B cell (primary cell): Measurements from ENCODE around the gene CAPN3. TPM values are rescaled to one million over a fixed set of nuclear protein-coding genes. Genes with fewer than 3 reads are reported as not detected.

ENCODE experiments used
- ATAC-seq: fragments of 200-7000 bp; cut with Tn5 transposase; one replicate; pipeline ENCODE4 v1.10.0; 2021; ENCODE audit warnings: low read depth, mild to moderate bottlenecking, moderate number of reproducible peaks, moderate library complexity
- CTCF ChIA-PET: fragments of 350-600 bp; sonication (Branson Sonifier 250); formaldehyde crosslinking; loops from one replicate; lab custom pipeline; 2021; ENCODE audit warnings: antibody characterized with exemption, inconsistent platforms; lab: Charles Lee
- POLR2A ChIA-PET: fragments of 350-600 bp; sonication (Branson Sonifier 250); formaldehyde crosslinking; loops from one replicate; lab custom pipeline; 2021; ENCODE audit warnings: antibody characterized with exemption; lab: Charles Lee
- DNase-seq: peaks from one replicate; pipeline ENCODE4 v3.0.0; 2013
- H2AFZ ChIP-seq: 2 replicates; pipeline ENCODE4 v1.6.1; 2012; ENCODE audit warnings: mild to moderate bottlenecking, low read depth, low read length; ENCODE audit not compliant: insufficient read depth, poor library complexity, severe bottlenecking
- H3K27ac ChIP-seq, 2 donors: 1 replicate in 1 of 2; 2 replicates in 1 of 2; pipeline ENCODE4 v1.5.1; 2012 to 2013; ENCODE audit warnings: low read length in 2 of 2, mild to moderate bottlenecking in 2 of 2, moderate library complexity in 1 of 2
- H3K27me3 ChIP-seq, 4 experiments: fragments of 200-600 bp in 1 of 4; sonication (generic) in 1 of 4; replicated peaks in 1 of 4; 1 replicate in 2 of 4; 2 replicates in 2 of 4; pipeline versions ENCODE4 v1.6.1 to v1.7.0; 2013 to 2016; ENCODE audit warnings: low read length in 3 of 4, mild to moderate bottlenecking in 2 of 4, mixed read lengths in 1 of 4, moderate library complexity in 1 of 4; ENCODE audit not compliant: insufficient read depth in 4 of 4, control insufficient read depth in 3 of 4; ENCODE audit errors: control extremely low read depth in 1 of 4
- H3K36me3 ChIP-seq, 2 experiments: replicated peaks in 1 of 2; 1 replicate in 1 of 2; 2 replicates in 1 of 2; pipeline versions ENCODE4 v1.6.1 to v1.7.1; 2013; ENCODE audit warnings: low read length in 1 of 2; ENCODE audit not compliant: insufficient read depth in 2 of 2, control insufficient read depth in 1 of 2; ENCODE audit errors: control extremely low read depth in 1 of 2, extremely low read depth in 1 of 2
- H3K4me1 ChIP-seq, 2 donors: fragments of 200-600 bp in 1 of 2; sonication (generic) in 1 of 2; 1 replicate in 1 of 2; 2 replicates in 1 of 2; pipeline versions ENCODE4 v1.5.1 to v1.6.1; 2013 to 2017; ENCODE audit warnings: low read length in 2 of 2; ENCODE audit not compliant: control insufficient read depth in 2 of 2, insufficient read depth in 2 of 2
- H3K4me2 ChIP-seq: replicated peaks from 2 replicates; pipeline ENCODE3; 2012; ENCODE audit warnings: mild to moderate bottlenecking, low read depth, low read length; ENCODE audit not compliant: poor library complexity, severe bottlenecking
- H3K4me3 ChIP-seq, 5 experiments: fragments of 200-600 bp in 1 of 5; sonication (generic) in 1 of 5; 1 replicate in 3 of 5; 2 replicates in 2 of 5; pipeline versions ENCODE4 v1.5.1 to v1.7.0; 2011 to 2016; ENCODE audit warnings: low read length in 4 of 5, mild to moderate bottlenecking in 4 of 5, low read depth in 2 of 5, control low read depth in 1 of 5, moderate library complexity in 1 of 5; ENCODE audit not compliant: insufficient read depth in 1 of 5; ENCODE audit errors: control extremely low read depth in 1 of 5, extremely low read depth in 1 of 5
- H3K79me2 ChIP-seq: fragments of 200-600 bp; sonication (generic); one replicate; pipeline ENCODE4 v1.6.0; 2016; ENCODE audit warnings: low read length; ENCODE audit not compliant: control insufficient read depth, insufficient read depth
- H3K9ac ChIP-seq: fragments of 200-600 bp; sonication (generic); 2 replicates; pipeline ENCODE4 v1.6.1; 2017; ENCODE audit warnings: mild to moderate bottlenecking, low read length, moderate library complexity
- H3K9me3 ChIP-seq, 3 donors: one replicate each; pipeline versions ENCODE4 v1.6.1 to v1.7.1; 2013; ENCODE audit warnings: low read length in 2 of 3; ENCODE audit not compliant: control insufficient read depth in 2 of 3, insufficient read depth in 1 of 3; ENCODE audit errors: control extremely low read depth in 1 of 3
- H4K20me1 ChIP-seq: 2 replicates; pipeline ENCODE4 v1.6.0; 2012; ENCODE audit warnings: mild to moderate bottlenecking, low read length; ENCODE audit not compliant: insufficient read depth, control insufficient read depth, poor library complexity, severe bottlenecking
- H3K27ac Mint-ChIP-seq: one replicate; pipeline ENCODE4 v1.8.0; 2021; ENCODE audit warnings: mixed read lengths
- H3K27me3 Mint-ChIP-seq: one replicate; pipeline ENCODE4 v1.8.0; 2021; ENCODE audit warnings: mixed read lengths
- H3K4me1 Mint-ChIP-seq: one replicate; pipeline ENCODE4 v1.8.0; 2021; ENCODE audit warnings: mixed read lengths
- H3K4me3 Mint-ChIP-seq: one replicate; pipeline ENCODE4 v1.8.0; 2021; ENCODE audit warnings: mixed read lengths
- H3K9me3 Mint-ChIP-seq: one replicate; pipeline ENCODE4 v1.8.0; 2022; ENCODE audit warnings: mixed read lengths; ENCODE audit not compliant: insufficient read depth
- CTCF ChIP-seq: fragments of 200-600 bp; IDR thresholded peaks from one replicate; pipeline ENCODE4 v1.8.0; 2022; ENCODE audit warnings: antibody characterized with exemption, mild to moderate bottlenecking
- EZH2 ChIP-seq: IDR thresholded peaks from 2 replicates; pipeline ENCODE4 v1.6.1; 2012; ENCODE audit warnings: borderline replicate concordance, low read depth, mild to moderate bottlenecking, moderate library complexity, low read length; ENCODE audit not compliant: insufficient read depth, poor library complexity, severe bottlenecking
- WGBS: methylation state at CpG from one replicate; pipeline ENCODE4 v1.1.5; 2013; ENCODE audit warnings: missing lambda C conversion rate; ENCODE audit not compliant: insufficient coverage; 5-methylcytosine and 5-hydroxymethylcytosine counted together
- intact Hi-C: fragments of 100-400 bp; cut with micrococcal nuclease; formaldehyde crosslinking; loops from one replicate; pipeline ENCODE4 v1.10.0; 2022
- polyA plus RNA-seq: library from polyadenylated mRNA; depleted of rRNA; stranded (reverse); fragments of >200 nt; gene quantifications from 2 replicates; pipeline ENCODE4 v1.2.3, GENCODE V29; 2012
- total RNA-seq, 2 donors: library from RNA; stranded (reverse); fragments of 120-200 nt in 1 of 2; gene quantifications; 1 replicate in 1 of 2; 2 replicates in 1 of 2; pipeline versions ENCODE4 v1.2.3 to v1.2.4, GENCODE V29; 2013 to 2022

Gene CAPN3
- total and polyA plus RNA-seq, 2 donors (not counting 1 experiment from before 2014, with no cell fraction given) = 41.7 to 143 TPM

GRCh38 chr15:42352401-42352800 is 6.9 kb upstream of the CAPN3 start:
- H3K27ac Mint-ChIP-seq = no peak overlapping the region
- Histone ChIP-seq H3K4me1 (no peaks in the 10 kb centered on the region), H3K27ac (no peak overlapping the region), H3K4me2 (no peak overlapping the region), H3K9me3 (no peaks in the 10 kb centered on the region), H3K36me3 (peaks cover 6 to 79% of the 10 kb centered on the region in 2 experiments), H2AFZ (no peak overlapping the region), H3K4me3 (no peak overlapping the region), H3K79me2 (no peaks in the 10 kb centered on the region), H3K9ac (no peak overlapping the region), H3K27me3 (no peaks in the 10 kb centered on the region), H4K20me1 (no peaks in the 10 kb centered on the region)
- H3K4me3 Mint-ChIP-seq = no peak overlapping the region
- no peaks in the 10 kb centered on the region for H3K9me3 Mint-ChIP-seq
- ChIA-PET POLR2A (no interaction called here), CTCF (no interaction called here)
- intact Hi-C loops = loop anchor here (1.0 kb wide), 1 partner anchor 15 kb away; no protein-coding TSS in a partner anchor
- no peaks in the 10 kb centered on the region for H3K4me1 Mint-ChIP-seq
- no peaks in the 10 kb centered on the region for H3K27me3 Mint-ChIP-seq
- no peak for DNase-seq
- WGBS = 99% methylated on average over 5 of the region's 7 CpGs
- TF ChIP-seq EZH2 = no peak
- no peak for TF ChIP-seq CTCF
- no peak for ATAC-seq

- intact Hi-C loops = no loop called here
- Histone ChIP-seq H3K4me3 (no peak overlapping the region), H3K9me3 (no peaks in the 10 kb centered on the region), H4K20me1 (no peaks in the 10 kb centered on the region), H3K36me3 (peaks cover 6 to 74% of the 10 kb centered on the region in 2 experiments), H3K9ac (no peak overlapping the region), H2AFZ (no peak overlapping the region), H3K27ac (no peak overlapping the region), H3K79me2 (no peaks in the 10 kb centered on the region), H3K4me2 (no peak overlapping the region), H3K4me1 (no peaks in the 10 kb centered on the region), H3K27me3 (no peaks in the 10 kb centered on the region)
- Mint-ChIP-seq H3K4me1 (no peaks in the 10 kb centered on the region), H3K9me3 (no peaks in the 10 kb centered on the region), H3K4me3 (no peak overlapping the region), H3K27me3 (no peaks in the 10 kb centered on the region), H3K27ac (no peak overlapping the region)
- ChIA-PET POLR2A (no interaction called here), CTCF (no interaction called here)
- no peak for ATAC-seq
- TF ChIP-seq CTCF = no peak
- TF ChIP-seq EZH2 = no peak
- DNase-seq = no peak
- WGBS = 100% methylated on average over 6 of the region's 6 CpGs
Observed at GRCh38 chr15:42353061-42353460, 6.2 kb upstream of the CAPN3 start.
